NCI-H748 (cell line): Measurements from ENCODE around the gene SMURF1.

ENCODE experiments used
- DNase-seq: peaks from one replicate; lab custom pipeline; 2025; ENCODE audit not compliant: unreplicated experiment; lab: John Stamatoyannopoulos, UW

Gene SMURF1

DNA sequence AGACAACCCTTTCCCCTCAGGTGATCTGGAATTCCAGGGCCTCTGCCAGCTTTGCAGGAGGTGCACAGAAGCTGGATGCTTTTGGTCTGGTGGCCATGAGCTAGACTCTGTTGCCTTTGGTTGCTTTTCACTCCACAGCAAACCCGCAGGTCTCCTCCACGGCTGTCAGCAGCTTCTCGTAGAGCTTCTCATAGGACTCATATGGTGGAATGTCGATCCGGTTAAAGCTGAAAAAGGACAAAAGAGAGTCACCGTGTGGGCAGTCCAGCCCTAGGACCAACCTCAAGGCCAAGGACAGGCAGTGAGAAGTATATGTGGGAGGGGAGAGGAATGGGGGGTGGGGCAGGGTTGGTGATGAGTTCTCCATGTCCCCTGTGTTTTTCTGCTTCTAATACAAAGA, 113.5 kb downstream of the SMURF1 start:
- no peak for DNase-seq

DNA sequence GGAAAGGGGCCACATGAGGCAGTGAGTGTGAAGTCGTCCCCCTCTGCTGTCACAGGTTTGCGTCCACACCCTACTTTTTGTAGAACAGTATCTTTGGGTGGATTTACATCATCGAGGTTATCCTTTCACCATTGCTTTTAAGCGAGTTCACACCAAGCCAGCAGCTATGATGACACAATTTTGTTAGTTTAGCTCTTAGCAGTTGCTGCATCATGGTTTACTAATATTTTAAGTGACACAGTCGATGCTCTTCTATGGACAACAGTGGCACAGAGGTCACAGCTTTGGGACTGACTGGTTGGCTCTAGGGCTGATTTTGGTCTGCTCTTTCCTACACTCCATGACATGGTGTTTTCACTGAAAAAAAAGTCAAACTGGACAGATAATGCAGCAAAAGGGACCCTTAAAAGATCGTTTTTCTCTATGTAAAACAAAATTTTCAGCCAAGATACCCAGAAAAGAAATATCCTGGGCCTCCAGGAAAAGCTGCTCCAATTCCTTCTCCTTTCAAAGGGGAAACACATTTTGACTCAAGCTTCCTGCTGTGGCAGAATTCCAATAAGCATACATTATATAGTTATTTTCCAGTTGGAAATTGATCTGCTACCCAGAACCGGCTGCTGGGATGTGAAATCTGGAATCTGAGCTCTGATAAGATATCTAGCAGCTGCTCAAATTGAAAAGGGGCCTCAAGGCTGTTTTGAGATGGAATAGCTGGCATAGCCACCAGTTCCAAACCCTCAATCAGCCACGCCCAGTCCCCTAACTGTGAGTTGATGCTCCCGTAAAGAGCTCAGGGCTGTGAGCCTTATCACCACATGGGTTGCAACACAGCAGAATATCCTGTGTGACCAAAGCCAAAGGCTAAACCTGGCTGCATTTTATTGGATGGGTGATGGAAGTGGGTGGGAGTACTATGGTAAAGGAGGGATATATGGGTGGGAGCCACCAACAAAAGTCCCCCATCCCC, 114.2 kb downstream of the SMURF1 start:
- no peak for DNase-seq

GRCh38 chr7:99028261-99028973, 115.5 kb downstream of the SMURF1 start:
- DNase-seq, result no peak

DNA sequence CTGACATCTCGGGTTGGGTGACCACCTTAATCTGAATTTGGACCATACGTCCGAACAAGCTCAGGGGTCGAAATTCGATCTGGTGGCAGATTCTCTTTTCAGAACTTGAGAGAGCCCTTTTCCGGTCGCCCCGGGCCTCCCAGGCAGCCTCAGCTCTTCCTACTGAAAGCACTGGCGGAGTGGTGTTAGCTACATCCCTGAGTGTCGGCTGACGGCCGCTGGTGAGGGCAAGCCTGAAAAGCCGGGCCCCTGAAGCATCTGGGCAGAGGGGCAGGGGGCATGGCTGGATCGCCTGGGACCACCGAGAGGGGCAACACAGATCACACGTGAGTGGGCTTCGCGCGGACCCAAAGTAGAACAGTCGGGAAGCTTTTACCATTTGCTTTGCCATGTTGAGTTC, 116.1 kb downstream of the SMURF1 start:
- DNase-seq, result no peak

GRCh38 chr7:99027241-99027640, 116.7 kb downstream of the SMURF1 start:
- no peak for DNase-seq

- no peak for DNase-seq
Observed at GRCh38 chr7:99024066-99024465, 119.8 kb downstream of the SMURF1 start.

DNA sequence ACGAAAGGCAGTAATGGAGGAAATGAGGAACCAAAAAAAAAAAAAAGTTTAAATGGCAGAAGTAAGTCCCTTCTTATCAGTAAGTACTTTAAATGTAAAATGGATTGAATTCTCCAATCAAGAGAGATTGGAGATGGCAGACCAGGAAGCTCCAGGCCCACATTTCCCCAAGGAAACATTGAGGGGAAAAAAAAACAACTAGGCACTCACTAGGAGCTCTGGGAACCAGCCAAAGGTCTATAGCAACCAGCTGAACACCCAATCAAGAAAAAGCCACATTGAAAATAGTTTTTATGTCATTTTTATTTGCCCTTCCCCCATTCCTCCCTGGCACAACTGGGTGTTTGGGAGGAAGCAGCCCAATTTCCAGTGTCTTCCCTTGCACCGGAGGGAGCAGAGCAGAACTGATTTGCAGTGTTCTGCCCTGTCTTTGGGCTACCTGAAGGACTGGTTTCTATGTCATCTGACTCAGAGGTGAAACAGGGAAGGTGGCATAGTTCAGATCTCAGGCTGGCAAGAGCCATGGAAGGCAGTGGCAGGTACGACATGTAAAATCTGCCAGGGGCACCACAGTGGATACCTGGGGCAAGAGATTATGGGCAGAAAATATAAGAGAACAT, 121.9 kb downstream of the SMURF1 start:
- DNase-seq, result no peak

DNA sequence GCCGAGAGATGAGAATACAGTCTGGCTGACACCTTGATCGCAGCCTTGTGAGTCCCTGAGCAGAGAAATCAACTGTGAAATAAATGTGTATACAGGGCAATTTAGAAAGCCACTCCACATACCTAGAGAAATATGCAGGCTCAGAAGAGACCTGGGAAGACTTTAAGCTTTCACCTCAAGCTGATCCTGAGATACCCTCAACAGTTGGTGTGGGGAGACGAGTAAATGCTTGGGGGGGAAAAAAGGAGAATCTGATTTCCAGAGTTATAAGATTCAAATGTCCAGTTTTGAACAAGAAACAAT, 123.5 kb downstream of the SMURF1 start:
- no peak for DNase-seq

DNA sequence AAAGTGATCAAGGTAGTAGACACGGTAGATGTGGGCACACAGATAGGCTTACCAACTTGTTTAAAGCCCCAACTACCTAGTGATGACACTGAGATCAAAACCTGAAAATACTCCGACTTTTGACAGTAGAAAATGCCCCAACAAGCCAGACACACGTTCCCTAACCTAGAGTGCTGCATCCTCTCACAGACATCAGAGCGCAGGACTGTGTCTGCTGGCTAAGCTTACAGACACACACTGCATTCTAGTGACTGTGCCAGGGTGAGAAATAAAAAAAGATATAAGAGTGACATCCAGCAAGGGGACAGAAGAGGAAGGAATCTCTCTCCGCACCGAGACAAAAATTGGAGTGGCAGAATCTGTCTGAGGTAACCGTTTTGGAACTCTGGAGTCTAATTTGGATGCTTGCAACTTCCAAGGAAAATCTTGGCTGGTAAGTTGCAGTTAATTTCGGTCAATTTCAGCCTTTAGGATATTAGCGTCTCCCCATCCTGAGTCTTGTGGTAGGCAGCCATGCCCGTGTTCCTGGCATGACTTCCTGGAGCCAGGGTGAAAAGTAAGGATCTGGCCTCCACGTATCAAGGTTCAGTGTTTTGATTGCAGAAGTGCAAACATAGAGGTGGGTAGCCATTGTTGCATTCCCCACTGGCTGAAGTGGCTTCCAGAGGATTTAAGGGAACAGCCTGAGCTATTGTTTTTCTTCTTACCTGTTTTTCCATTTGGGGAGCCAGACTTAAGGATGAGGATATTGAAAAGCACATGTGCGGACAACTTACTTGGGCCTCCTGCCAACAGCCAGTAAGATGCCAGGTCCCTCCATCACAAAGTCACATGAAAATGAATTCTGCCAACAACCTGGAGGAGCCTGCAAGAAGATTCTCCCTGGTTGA, 124.1 kb downstream of the SMURF1 start:
- DNase-seq, result no peak

- no peak for DNase-seq
Observed at GRCh38 chr7:99016196-99016595, 127.7 kb downstream of the SMURF1 start.

- DNase-seq, result no peak
Observed at GRCh38 chr7:99014113-99014985, 129.6 kb downstream of the SMURF1 start.

- DNase-seq, result no peak
Observed at GRCh38 chr7:99013266-99014112, 130.4 kb downstream of the SMURF1 start.

DNA sequence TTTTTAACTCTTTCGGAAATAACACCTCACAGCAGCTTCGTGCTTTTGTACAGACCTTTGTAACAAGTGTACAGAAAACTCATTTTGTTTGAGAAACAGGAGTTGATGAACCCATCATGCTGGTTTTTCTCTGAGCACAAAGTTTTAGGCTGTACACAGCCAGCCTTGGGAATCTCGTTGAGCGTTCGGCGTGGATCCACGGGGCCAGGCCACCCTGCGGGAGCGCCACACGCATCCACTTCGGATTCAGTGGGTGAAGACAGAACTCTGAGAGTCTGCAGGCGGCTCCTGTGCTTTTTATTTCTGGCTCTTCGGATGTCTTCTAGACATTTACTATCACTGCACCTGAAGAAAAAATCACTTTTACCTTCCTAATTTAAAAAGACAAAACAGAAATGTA, 131.2 kb downstream of the SMURF1 start:
- DNase-seq, result no peak

- DNase-seq, result no peak
Observed at GRCh38 chr7:99011706-99012404, 132.1 kb downstream of the SMURF1 start.

DNA sequence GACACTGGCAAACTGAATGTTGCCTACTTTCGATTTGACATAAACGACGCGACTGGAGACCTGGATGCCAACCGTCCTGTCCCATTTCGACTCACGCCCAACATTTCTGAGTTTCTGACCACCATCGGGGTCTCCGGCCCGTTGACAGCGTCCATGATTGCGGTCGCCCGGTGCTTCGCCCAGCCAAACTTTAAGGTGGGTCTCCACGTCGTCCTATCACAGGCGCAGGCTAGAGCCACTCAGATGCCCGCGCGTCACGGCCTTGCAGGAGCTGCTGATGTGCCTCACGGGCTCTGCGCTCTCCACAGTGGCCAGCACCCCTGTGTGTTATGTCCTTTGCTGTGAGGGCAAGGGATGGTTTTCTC, 132.6 kb downstream of the SMURF1 start:
- DNase-seq, result no peak

- DNase-seq, result no peak
Observed at GRCh38 chr7:99010281-99010680, 133.6 kb downstream of the SMURF1 start.

GRCh38 chr7:99008921-99009530, 134.9 kb downstream of the SMURF1 start:
- no peak for DNase-seq

DNA sequence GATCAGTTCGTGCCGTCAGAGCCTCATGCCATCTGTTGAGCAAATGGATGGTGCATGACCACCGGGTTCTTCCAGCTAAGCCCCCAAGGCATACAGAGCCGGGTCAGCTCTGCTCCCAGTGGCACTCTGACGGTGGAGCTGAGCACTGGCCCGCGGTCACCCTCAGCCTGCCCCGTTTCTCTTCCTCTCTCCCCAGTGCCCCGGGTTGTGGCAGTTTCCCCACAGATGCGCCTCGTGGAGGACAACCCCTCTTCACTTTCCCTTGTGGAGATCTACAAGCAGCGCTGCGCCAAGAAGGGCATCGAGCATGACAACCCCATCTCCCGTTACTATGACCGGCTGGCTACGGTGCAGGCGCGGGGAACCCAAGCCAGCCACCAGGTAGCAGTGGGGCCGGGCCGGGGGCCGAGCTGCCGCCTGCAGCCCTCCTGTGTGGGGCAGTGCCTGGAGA, 135.7 kb downstream of the SMURF1 start:
- DNase-seq, result no peak
